ENCODE measurements around the gene EFR3B.
"Not testable (repeated sequence)": the region's sequence is repeated elsewhere in the genome, so short reads cannot be mapped to it uniquely, and the experiment has no call there.

The EFR3B gene

GRCh38 chr2:25041928-25042320 lies at the start of gene EFR3B:
Gene EFR3B, plus strand, starts transcription at chr2:25042076. Its CDS starts 237 bp downstream, at chr2:25042313.
- peak; percentile 87 for DNase-seq (ENCODE audit: low read depth)

- DNase-seq (ENCODE audit: low read depth), result no peak
These were observed 48.3 kb upstream of the EFR3B start for GRCh38 chr2:24993406-24994145.

- DNase-seq (ENCODE audit: low read depth), result no peak
These were observed 47.6 kb upstream of the EFR3B start for GRCh38 chr2:24994146-24994724.

GRCh38 chr2:24999097-24999496 lies 42.8 kb upstream of the EFR3B start:
- not testable (repeated sequence) for DNase-seq (ENCODE audit: low read depth)

GRCh38 chr2:25000036-25000435 lies 41.8 kb upstream of the EFR3B start:
- no peak for DNase-seq (ENCODE audit: low read depth)

- no peak for DNase-seq (ENCODE audit: low read depth)
These were observed 41.2 kb upstream of the EFR3B start for GRCh38 chr2:25000503-25001324.

- DNase-seq (ENCODE audit: low read depth), result no peak
These were observed 40.6 kb upstream of the EFR3B start for GRCh38 chr2:25001325-25001637.

- no peak for DNase-seq (ENCODE audit: low read depth)
These were observed 39.8 kb upstream of the EFR3B start for GRCh38 chr2:25002066-25002465.

GRCh38 chr2:25009954-25010353 lies 31.9 kb upstream of the EFR3B start:
- DNase-seq (ENCODE audit: low read depth), result no peak

GRCh38 chr2:25011342-25011741 lies 30.5 kb upstream of the EFR3B start:
- DNase-seq (ENCODE audit: low read depth), result not testable (repeated sequence)

GRCh38 chr2:25014631-25015030 lies 27.2 kb upstream of the EFR3B start:
- DNase-seq (ENCODE audit: low read depth), result no peak

- DNase-seq (ENCODE audit: low read depth), result no peak
These were observed 23.2 kb upstream of the EFR3B start for GRCh38 chr2:25018681-25019080.

- no peak for DNase-seq (ENCODE audit: low read depth)
These were observed 20.0 kb upstream of the EFR3B start for GRCh38 chr2:25021791-25022362.

- no peak for DNase-seq (ENCODE audit: low read depth)
These were observed 18.5 kb upstream of the EFR3B start for GRCh38 chr2:25023333-25023732.

- DNase-seq (ENCODE audit: low read depth), result no peak
These were observed 16.5 kb upstream of the EFR3B start for GRCh38 chr2:25025229-25026007.

- DNase-seq (ENCODE audit: low read depth), result no peak
These were observed 15.8 kb upstream of the EFR3B start for GRCh38 chr2:25026008-25026530.

GRCh38 chr2:25029183-25029554 lies 12.7 kb upstream of the EFR3B start:
- no peak for DNase-seq (ENCODE audit: low read depth)

- DNase-seq (ENCODE audit: low read depth), result no peak
These were observed 11.2 kb upstream of the EFR3B start for GRCh38 chr2:25030702-25031101.

GRCh38 chr2:25032094-25032493 lies 9.8 kb upstream of the EFR3B start:
- DNase-seq (ENCODE audit: low read depth), result no peak

- DNase-seq (ENCODE audit: low read depth), result no peak
These were observed 9.0 kb upstream of the EFR3B start for GRCh38 chr2:25032901-25033300.

- DNase-seq (ENCODE audit: low read depth), result no peak
These were observed 7.8 kb upstream of the EFR3B start for GRCh38 chr2:25034081-25034480.
